ENCODE results near the gene ZFHX3. TPM values are rescaled to one million over a fixed set of nuclear protein-coding genes. Genes with fewer than 3 reads are reported as not detected.

The ZFHX3 gene
- total RNA-seq, 2 donors from 2014 or later = 0.21 to 0.22 TPM

GRCh38 chr16:72844225-72844920, 203.6 kb downstream of the ZFHX3 start:
- Mint-ChIP-seq H3K27ac (no peak overlapping the region), H3K27me3 (peaks cover 3% of the 10 kb centered on the region), H3K4me1 (peaks cover 6% of the 10 kb centered on the region), H3K4me3 (no peak overlapping the region), H3K9me3 (no peaks in the 10 kb centered on the region), H3K36me3 (ENCODE audit: low read depth) (no peaks in the 10 kb centered on the region)
- ATAC-seq (replicated peaks) = no peak

GRCh38 chr16:72841506-72841905, 206.4 kb downstream of the ZFHX3 start:
- ATAC-seq (replicated peaks) = no peak
- Mint-ChIP-seq H3K4me1 (peaks cover 6% of the 10 kb centered on the region), H3K27me3 (peaks cover 6% of the 10 kb centered on the region)

GRCh38 chr16:72840631-72841381, 207.1 kb downstream of the ZFHX3 start:
- H3K36me3 Mint-ChIP-seq (ENCODE audit: low read depth) = no peaks in the 10 kb centered on the region
- H3K4me3 Mint-ChIP-seq = no peak overlapping the region
- no peak overlapping the region for H3K27ac Mint-ChIP-seq
- H3K27me3 Mint-ChIP-seq = peaks cover 6% of the 10 kb centered on the region
- H3K4me1 Mint-ChIP-seq = peaks cover 6% of the 10 kb centered on the region
- no peak for ATAC-seq (replicated peaks)
- no peaks in the 10 kb centered on the region for H3K9me3 Mint-ChIP-seq

More at GRCh38 chr16:72841506-72841905, 206.4 kb downstream of the ZFHX3 start:
- H3K9me3 Mint-ChIP-seq = no peaks in the 10 kb centered on the region
- no peak overlapping the region for H3K27ac Mint-ChIP-seq
- no peaks in the 10 kb centered on the region for H3K36me3 Mint-ChIP-seq (ENCODE audit: low read depth)
- no peak overlapping the region for H3K4me3 Mint-ChIP-seq

GRCh38 chr16:72838951-72839350, 209.0 kb downstream of the ZFHX3 start:
- Mint-ChIP-seq H3K27me3 (peaks cover 3% of the 10 kb centered on the region), H3K27ac (no peak overlapping the region), H3K4me1 (peaks cover 2% of the 10 kb centered on the region), H3K9me3 (no peaks in the 10 kb centered on the region), H3K4me3 (no peak overlapping the region), H3K36me3 (ENCODE audit: low read depth) (no peaks in the 10 kb centered on the region)
- ATAC-seq (replicated peaks) = no peak

GRCh38 chr16:72838586-72838910, 209.4 kb downstream of the ZFHX3 start:
- ATAC-seq (replicated peaks) = no peak
- no peaks in the 10 kb centered on the region for H3K36me3 Mint-ChIP-seq (ENCODE audit: low read depth)
- H3K4me3 Mint-ChIP-seq = no peak overlapping the region
- H3K27ac Mint-ChIP-seq = no peak overlapping the region
- no peaks in the 10 kb centered on the region for H3K9me3 Mint-ChIP-seq
- H3K4me1 Mint-ChIP-seq = no peaks in the 10 kb centered on the region
- peaks cover 3% of the 10 kb centered on the region for H3K27me3 Mint-ChIP-seq

GRCh38 chr16:72837846-72838585, 209.9 kb downstream of the ZFHX3 start:
- H3K27ac Mint-ChIP-seq = no peak overlapping the region
- no peaks in the 10 kb centered on the region for H3K9me3 Mint-ChIP-seq
- H3K4me3 Mint-ChIP-seq = no peak overlapping the region
- no peaks in the 10 kb centered on the region for H3K36me3 Mint-ChIP-seq (ENCODE audit: low read depth)
- no peaks in the 10 kb centered on the region for H3K4me1 Mint-ChIP-seq
- no peak for ATAC-seq (replicated peaks)
- peaks cover 3% of the 10 kb centered on the region for H3K27me3 Mint-ChIP-seq

- Mint-ChIP-seq H3K27ac (no peak overlapping the region), H3K4me3 (no peak overlapping the region), H3K27me3 (peaks cover 3% of the 10 kb centered on the region), H3K9me3 (no peaks in the 10 kb centered on the region), H3K36me3 (ENCODE audit: low read depth) (no peaks in the 10 kb centered on the region), H3K4me1 (no peaks in the 10 kb centered on the region)
- no peak for ATAC-seq (replicated peaks)
Measured at GRCh38 chr16:72836985-72837384, 210.9 kb downstream of the ZFHX3 start.

GRCh38 chr16:72836181-72836580, 211.7 kb downstream of the ZFHX3 start:
- Mint-ChIP-seq H3K4me1 (no peaks in the 10 kb centered on the region), H3K4me3 (no peak overlapping the region), H3K36me3 (ENCODE audit: low read depth) (no peaks in the 10 kb centered on the region), H3K27ac (no peak overlapping the region), H3K9me3 (no peaks in the 10 kb centered on the region), H3K27me3 (peaks cover 3% of the 10 kb centered on the region)
- ATAC-seq (replicated peaks) = no peak

- H3K4me1 Mint-ChIP-seq = no peaks in the 10 kb centered on the region
- H3K27me3 Mint-ChIP-seq = peaks cover 3% of the 10 kb centered on the region
- H3K4me3 Mint-ChIP-seq = no peak overlapping the region
- H3K9me3 Mint-ChIP-seq = no peaks in the 10 kb centered on the region
- no peak for ATAC-seq (replicated peaks)
- no peak overlapping the region for H3K27ac Mint-ChIP-seq
- H3K36me3 Mint-ChIP-seq (ENCODE audit: low read depth) = no peaks in the 10 kb centered on the region
Measured at GRCh38 chr16:72835086-72835485, 212.8 kb downstream of the ZFHX3 start.

- no peaks in the 10 kb centered on the region for H3K9me3 Mint-ChIP-seq
- H3K27me3 Mint-ChIP-seq = peaks cover 3% of the 10 kb centered on the region
- H3K36me3 Mint-ChIP-seq (ENCODE audit: low read depth) = no peaks in the 10 kb centered on the region
- H3K27ac Mint-ChIP-seq = no peak overlapping the region
- no peak for ATAC-seq (replicated peaks)
- no peak overlapping the region for H3K4me3 Mint-ChIP-seq
- no peaks in the 10 kb centered on the region for H3K4me1 Mint-ChIP-seq
Measured at GRCh38 chr16:72834499-72834898, 213.4 kb downstream of the ZFHX3 start.

- H3K36me3 Mint-ChIP-seq (ENCODE audit: low read depth) = no peaks in the 10 kb centered on the region
- H3K4me3 Mint-ChIP-seq = no peak overlapping the region
- no peak for ATAC-seq (replicated peaks)
- no peaks in the 10 kb centered on the region for H3K9me3 Mint-ChIP-seq
- no peak overlapping the region for H3K27ac Mint-ChIP-seq
- H3K27me3 Mint-ChIP-seq = peaks cover 3% of the 10 kb centered on the region
- no peaks in the 10 kb centered on the region for H3K4me1 Mint-ChIP-seq
Measured at GRCh38 chr16:72833969-72834368, 214.0 kb downstream of the ZFHX3 start.

- Mint-ChIP-seq H3K27ac (no peak overlapping the region), H3K36me3 (ENCODE audit: low read depth) (no peaks in the 10 kb centered on the region), H3K9me3 (no peaks in the 10 kb centered on the region), H3K4me1 (no peaks in the 10 kb centered on the region), H3K27me3 (peaks cover 3% of the 10 kb centered on the region), H3K4me3 (no peak overlapping the region)
- no peak for ATAC-seq (replicated peaks)
Measured at GRCh38 chr16:72833482-72833881, 214.4 kb downstream of the ZFHX3 start.

GRCh38 chr16:72832621-72833248, 215.2 kb downstream of the ZFHX3 start:
- Mint-ChIP-seq H3K27me3 (no peaks in the 10 kb centered on the region), H3K36me3 (ENCODE audit: low read depth) (no peaks in the 10 kb centered on the region), H3K4me1 (no peaks in the 10 kb centered on the region), H3K27ac (no peak overlapping the region), H3K9me3 (no peaks in the 10 kb centered on the region), H3K4me3 (no peak overlapping the region)
- peak; percentile 62 for ATAC-seq (replicated peaks)

- no peak overlapping the region for H3K4me3 Mint-ChIP-seq
- no peaks in the 10 kb centered on the region for H3K27me3 Mint-ChIP-seq
- no peaks in the 10 kb centered on the region for H3K9me3 Mint-ChIP-seq
- no peaks in the 10 kb centered on the region for H3K36me3 Mint-ChIP-seq (ENCODE audit: low read depth)
- H3K27ac Mint-ChIP-seq = no peak overlapping the region
- no peaks in the 10 kb centered on the region for H3K4me1 Mint-ChIP-seq
- peak; percentile 37 for ATAC-seq (replicated peaks)
Measured at GRCh38 chr16:72829846-72830775, 217.8 kb downstream of the ZFHX3 start.
